Neural cell (in vitro differentiated cells): ENCODE data around the gene DDHD1.

Experiments used
- CTCF ChIP-seq: fragments of 450-650 bp; IDR thresholded peaks from 2 replicates; pipeline ENCODE4 v1.5.1; 2014; ENCODE audit warnings: antibody characterized with exemption, mild to moderate bottlenecking, moderate library complexity; ENCODE audit not compliant: poor library complexity, severe bottlenecking
- EP300 ChIP-seq: fragments of 450-650 bp; conservative IDR thresholded peaks from 2 replicates; pipeline ENCODE4 v1.6.1; 2014; ENCODE audit warnings: antibody characterized with exemption, mild to moderate bottlenecking, moderate library complexity; ENCODE audit not compliant: poor library complexity, severe bottlenecking
- POLR2AphosphoS5 ChIP-seq: IDR thresholded peaks from 2 replicates; pipeline ENCODE4 v1.6.1; 2012
- TAF1 ChIP-seq: IDR thresholded peaks from 2 replicates; pipeline ENCODE4 v1.6.1; 2012; ENCODE audit warnings: low read depth

GRCh38 chr14:53195949-53196348 is 42.8 kb upstream of the DDHD1 start:
- TF ChIP-seq TAF1 (no peak), CTCF (no peak), POLR2AphosphoS5 (no peak), EP300 (no peak)
